HG02759 (cell line): ENCODE measurements around the gene GLG1.

ENCODE experiments used
- ATAC-seq: cut with Tn5 transposase; IDR thresholded peaks from one replicate; pipeline ENCODE4 v1.9.1; 2021; ENCODE audit warnings: mild to moderate bottlenecking, moderate library complexity; ENCODE audit not compliant: unreplicated experiment

Gene GLG1

DNA sequence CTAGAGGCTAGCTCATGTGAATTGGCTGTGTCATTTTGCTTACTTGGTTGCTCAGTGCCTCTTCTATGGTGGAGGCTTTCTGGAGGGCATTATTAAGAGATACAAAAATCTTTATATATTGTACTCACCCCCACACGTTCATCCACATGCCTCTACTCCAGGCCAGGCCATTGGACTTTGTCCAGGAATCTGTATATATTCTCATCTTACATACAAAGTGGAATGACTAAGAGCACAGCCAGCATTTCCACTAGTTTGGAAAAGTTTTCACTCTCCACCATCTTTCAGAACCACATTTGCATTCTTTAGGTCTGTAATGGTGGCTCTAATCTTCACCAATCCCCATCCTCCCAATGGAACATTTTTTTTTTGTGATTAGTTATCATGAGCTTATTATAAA, 4.8 kb upstream of the GLG1 start:
- ATAC-seq: no peak

DNA sequence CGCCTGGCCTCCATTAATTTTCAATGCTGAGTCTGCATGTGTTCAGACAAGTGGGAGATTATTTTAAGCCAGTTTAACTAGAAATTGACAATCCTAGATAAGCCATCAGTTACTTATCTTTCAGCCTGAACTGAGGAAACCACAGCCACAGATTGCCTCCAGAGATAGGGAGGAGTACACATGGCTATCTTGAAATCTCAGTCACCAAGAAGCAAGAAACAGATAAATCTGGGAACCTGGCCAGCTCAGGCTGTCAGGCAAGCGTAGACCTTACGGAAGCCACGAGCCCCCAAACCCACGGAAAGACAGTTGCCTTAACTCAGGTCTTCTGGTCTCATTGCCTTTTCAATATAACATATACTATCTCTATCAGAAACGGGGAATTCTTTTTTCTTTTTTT, 2.0 kb upstream of the GLG1 start:
- ATAC-seq: no peak

DNA sequence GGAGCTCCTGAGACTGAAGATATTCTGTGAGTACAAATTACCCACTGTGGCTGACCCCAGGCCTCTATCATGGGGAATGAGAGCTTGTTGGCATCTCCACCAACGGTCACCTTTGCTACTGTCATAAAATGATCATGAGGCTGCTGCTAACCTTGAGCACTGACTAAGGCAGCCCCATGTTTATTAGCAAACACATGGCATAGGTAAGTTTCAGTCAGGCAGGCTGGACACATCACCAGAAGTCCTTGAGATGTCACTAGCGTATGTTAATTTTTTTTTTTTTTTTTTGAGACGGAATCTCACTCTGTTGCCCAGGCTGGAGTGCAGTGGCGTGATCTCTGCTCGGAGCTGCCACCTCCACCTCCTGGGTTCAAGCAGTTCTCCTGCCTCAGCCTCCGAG, 1.5 kb upstream of the GLG1 start:
- no peak for ATAC-seq

DNA sequence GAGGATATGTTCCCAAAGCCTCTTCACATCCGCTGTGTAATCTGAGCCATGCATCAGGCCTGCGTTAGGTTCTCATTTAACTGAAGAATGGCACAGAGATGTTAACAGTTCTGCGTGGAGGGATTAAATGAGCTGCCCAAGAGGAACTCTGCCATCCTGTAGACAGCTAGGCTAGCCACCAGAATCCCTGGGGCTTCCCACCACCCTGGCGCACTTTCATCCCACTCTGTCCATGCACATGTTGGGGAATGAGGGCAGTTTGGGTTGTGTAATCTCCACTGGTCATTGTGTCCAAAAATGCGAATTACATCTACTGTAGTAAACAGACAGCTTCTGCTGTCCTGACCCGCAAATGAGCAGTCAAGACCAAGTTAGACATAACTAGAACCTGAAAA, 1.0 kb upstream of the GLG1 start:
- ATAC-seq: no peak

DNA sequence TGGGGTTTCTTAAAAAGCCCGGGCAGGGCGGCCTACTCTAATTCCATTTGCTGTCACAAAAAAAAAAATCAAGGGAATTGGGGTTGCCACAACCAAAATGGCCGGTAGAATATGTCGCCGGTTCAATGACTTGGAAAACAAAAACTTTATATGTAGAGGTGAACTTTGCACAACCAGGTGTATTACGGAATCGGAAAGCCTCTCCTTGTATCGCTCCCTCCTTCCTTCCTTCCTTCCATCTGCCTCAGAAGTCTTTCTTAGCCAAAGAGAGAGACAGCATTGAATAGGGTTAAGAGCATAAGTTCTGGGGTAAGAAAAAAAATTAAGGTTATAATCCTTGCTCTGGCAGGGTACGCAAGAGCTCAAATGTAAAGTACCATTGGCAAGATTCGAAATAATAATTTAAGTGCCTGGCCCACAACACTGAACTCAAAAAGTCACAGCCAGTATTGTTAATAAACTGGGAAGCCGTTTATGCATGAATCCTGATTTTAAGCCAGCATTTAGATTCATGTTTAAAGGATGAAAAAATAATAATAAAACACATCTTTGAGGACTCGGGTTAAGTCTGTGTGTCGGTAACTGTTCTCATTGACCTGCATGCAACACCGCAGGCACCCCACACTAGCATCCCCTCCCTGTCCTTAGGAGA, 522 bp upstream of the GLG1 start:
- peak; percentile 28 for ATAC-seq

DNA sequence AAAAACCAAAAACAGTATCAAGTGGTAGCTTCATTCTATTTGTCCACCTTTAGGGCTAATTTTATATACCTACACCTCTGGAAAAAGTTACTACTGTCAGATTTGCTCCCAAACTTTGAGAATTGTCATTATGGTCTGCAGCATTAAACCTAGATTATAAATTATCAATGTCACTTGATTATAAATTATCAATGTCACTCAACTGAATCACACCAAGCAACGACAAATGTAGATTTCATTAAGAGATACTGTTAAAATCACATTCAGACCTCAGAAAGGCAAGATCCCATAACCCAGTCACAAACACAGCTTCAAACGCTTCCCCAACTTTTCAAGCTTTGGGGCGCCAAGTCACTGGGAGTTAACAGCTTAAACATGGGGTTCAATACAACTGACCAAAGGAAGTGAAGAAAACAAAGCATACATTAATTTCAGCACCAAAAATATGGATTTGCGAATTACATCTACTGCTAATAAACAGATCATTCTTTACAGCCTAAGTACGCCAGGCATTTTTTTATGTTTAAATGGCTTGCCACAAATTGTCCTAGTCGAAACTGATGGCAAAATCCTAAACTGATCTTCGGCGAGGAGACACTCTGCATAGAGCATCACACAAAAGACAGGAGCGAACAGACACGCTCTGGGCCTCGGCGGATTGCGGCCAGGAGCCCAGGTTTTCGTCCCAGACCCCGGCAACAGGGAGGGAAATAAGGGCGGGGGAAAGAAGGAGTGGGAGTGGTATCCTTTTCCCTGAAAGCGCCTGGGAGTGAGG, 981 bp downstream of the GLG1 start:
- ATAC-seq: no peak

DNA sequence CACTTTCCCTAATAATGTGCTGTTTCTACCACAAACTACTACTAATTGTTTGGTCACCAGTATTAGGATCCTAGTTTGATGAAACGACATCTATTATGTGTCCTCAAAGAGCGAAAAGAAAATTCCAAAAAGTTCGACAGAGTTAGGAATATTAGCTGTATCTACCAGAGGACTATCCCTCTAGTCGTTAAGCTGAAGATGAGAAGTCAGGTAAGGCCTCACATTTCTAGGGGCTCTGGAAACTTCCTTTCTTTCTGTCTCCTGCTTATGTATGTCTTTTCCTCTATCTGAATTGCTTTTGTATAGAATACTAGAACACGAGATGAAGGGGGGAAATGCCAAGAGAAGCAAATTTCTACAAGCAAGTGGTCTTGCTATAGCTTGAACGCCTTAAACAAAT, 1.6 kb downstream of the GLG1 start:
- ATAC-seq: no peak

DNA sequence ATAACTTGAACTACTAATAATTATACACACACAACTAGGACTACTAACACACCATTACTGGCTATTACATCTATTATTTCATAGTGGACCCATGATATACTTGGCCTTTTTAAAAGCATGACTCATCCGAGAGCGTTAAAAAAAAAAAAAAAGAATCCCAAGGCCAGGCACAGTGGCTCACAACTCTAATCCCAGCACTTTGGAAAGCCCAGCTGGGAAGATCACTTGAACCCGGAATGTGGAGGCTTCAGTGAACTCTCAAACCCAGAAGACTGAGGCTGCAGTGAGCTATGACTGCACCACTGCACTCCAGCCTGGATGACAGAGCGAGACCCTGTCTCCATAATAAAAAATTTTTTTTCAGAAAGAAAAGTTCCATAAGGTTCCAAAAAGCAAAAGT, 3.1 kb downstream of the GLG1 start:
- ATAC-seq: no peak

DNA sequence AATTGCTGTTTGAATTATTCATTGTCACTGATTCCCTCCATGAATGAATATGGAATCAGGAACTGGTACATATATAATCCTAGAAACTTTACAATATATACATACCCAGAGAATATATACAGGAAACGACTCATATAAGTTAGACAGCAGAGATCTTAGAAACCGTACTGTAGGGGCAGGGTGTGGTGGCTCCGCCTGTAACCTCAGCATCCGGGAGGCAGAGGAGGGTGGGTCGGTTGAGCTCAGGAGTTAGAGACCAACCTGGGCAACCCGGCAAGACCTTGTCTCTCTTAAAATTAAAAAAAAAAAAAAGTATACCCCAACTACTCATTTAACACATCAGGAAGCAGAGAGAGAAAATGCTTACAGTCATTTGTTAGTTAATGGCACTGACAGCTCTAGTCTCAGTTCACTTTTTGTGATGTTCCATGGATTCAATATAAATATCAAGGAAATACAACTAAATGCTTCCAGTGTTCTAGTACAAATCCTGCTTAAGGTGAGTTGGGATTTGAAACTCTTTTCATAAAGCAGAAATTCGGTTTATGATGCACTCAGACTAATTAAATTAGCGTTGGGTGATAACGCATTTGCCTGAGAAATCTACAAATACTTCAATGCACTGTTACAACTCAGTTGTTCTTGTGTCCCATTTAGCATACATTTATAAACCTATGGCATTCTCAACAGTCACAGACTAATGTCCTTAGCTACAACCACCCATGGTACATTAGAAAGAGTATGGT, 5.6 kb downstream of the GLG1 start:
- ATAC-seq: no peak

DNA sequence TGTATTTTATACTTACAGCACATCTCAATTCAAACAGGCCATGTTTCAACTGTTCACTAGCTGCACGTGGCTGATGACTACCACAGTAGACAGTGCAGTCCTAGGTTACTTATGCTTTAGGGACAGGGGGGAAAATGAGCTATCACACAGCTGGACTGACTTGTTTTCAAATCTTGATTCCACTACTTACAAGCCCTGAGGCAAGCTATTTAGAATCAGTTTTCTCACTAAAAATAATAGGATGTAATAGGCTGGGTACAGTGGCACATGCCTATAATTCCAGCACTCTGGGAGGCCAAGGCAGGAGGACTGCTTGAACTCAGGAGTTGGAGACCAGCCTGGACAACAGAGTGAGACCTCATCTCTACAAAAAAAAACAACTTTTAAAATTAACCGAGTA, 10.3 kb downstream of the GLG1 start:
- ATAC-seq: no peak

DNA sequence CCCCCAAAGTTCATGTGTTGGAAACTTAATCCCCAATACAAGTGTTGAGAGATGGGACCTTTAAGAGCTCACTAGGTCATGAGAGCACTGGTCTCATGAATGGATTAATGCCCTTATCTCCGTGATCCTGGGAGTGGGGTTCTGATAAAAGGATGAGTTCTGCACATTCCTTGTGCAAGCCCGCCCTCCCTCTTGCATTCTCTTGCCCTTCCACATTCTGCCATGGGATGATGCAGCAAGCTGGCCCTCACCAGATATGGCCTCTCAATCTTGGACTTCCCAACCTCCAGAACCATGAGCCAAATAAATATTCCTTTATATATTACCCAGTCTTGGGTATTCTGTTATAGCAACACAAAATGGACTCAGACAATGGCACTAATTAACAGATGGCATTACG, 14.1 kb downstream of the GLG1 start:
- no peak for ATAC-seq

DNA sequence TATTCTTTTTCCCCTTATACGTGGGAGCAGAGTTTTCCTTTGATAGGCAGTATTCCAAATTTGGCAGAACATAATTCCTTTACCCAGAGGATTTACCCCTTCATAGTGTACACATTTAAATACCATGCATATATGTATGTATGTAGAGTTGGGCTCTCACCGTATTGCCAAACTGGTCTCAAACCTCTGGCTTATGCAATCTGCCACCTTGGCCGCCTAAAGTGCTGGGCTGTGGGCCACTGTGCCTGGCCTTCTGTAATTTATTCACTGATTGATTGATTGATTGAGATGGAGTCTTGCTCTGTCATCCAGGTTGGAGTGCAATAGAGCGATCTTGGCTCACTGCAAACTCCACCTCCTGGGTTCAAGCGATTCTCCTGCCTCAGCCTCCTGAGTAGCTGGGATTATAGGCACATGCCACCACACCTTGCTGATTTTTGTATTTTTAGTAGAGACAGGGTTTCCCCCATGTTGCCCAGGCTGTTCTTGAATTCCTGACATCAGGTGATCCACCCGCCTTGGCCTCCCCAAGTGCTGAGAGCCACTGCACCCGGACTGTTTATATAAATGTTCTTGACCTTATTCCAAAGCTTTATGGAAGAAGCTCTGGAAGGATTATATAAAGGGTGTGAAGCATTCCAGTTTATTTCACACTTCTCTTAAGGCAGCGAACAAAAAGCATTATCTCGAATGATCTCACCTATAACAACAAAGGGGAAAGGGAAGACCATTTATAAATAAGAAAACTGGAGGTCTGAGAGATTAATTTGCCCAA, 14.9 kb downstream of the GLG1 start:
- no peak for ATAC-seq

DNA sequence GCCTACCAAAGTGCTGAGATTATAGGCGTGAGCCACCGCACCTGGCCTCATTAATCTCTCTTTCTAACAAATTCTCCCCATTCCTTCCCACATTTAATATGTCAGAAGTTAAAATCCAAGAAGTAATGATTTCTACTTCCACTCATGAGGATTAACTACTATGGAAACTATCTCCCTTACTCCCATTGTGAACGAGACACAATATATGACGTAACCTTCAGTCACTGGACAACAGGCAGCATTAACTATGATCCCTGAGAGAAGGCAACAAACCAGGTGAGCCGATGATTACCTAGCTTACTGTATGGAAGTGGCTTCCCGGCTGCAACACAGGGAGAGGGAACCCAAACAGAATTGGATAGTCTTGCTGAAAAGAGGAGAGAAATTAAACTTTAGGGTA, 20.0 kb downstream of the GLG1 start:
- ATAC-seq: no peak

DNA sequence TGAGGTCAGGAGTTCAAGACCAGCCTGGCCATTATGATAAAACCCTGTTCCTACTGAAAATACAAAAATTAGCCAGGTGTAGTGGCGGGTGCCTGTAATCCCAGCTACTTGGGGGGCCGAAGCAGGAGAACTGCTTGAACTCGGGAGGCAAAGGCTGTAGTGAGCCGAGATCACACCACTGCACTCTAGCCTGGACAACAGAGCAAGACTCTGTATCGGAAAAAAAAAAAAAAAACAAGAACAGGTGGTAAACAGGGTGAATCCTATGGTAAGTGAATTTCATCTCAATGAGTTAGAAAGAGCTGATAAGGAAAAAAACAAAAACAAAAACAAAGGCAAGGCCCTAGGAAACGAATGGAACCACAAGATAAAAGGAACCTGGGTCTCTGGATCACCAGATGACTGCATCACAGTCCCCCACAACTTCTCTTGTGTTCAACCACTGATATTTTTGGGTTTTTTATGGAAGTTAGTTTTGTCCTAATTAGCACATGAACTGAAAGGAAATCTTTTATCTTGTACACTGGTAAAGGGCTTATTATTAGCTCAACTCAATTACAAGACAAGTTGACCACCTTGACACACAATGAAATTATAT, 21.0 kb downstream of the GLG1 start:
- no peak for ATAC-seq

DNA sequence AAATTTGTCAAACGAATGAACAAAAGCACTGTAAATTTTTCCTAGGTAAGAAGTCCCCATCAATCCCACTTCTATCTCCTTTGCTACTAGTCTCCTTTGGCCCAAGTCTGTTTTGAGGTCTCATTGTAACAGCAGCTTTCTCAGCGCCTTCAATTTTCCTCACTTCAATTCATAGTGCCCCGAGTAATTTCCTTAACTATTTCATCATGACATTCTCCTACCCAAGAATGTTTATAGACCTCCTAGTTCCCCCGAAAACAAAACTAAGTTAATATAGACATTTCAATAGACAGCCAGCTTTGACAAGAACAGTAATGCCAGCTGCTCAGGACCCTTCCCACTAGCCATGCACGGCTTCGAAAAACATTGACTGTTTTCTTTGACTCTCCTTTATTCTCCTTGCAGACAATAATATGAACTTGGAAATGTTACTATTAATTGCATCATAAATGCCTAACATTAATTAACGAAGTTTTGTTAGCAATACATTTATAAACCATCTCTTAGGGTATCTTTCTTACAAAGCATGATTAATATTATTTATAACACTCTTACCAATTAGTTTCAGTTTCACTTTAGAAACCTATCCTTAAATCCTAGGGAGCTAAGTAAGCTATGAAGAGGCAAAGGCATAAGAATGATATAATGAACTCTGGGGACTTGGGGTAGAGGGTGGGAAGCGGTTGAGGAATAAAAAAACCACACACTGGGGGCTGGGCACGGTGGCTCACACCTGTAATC, 22.8 kb downstream of the GLG1 start:
- no peak for ATAC-seq

DNA sequence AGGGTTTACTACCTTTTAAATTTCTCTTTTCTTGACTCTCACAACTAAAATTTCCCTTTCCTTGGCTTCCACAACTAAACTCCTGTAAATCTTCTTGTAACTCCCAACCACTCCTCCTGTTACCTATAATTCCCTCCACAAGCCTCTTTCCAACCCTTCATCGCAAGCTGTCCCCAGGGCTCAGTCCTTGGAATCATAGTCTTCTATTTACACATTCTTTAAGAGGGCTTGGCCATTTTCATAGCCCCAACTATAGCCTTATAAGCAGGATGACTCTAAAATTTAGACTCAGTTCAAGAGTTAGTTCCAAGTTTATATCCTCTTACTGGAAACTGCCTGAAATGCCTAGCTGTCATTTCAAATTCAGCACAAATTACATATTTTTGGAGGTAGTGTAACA, 23.9 kb downstream of the GLG1 start:
- no peak for ATAC-seq

DNA sequence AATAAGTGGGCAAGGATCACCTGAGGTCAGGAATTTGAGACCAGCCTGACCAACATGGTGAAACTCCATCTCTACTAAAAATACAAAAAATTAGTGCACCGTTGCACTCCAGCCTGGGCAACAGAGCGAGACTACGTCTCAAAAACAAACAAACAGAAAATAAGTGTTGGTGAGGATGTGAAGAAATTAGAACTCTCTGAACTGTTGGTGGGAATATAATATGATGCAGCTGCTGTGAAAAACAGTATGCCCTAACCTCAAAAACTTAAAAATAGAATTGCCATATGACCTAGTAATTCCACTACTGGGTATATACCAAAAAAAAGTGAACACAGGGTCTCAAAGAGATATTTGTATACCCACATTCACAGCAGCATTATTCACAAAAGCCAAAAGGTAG, 26.1 kb downstream of the GLG1 start:
- peak; percentile 61 for ATAC-seq

DNA sequence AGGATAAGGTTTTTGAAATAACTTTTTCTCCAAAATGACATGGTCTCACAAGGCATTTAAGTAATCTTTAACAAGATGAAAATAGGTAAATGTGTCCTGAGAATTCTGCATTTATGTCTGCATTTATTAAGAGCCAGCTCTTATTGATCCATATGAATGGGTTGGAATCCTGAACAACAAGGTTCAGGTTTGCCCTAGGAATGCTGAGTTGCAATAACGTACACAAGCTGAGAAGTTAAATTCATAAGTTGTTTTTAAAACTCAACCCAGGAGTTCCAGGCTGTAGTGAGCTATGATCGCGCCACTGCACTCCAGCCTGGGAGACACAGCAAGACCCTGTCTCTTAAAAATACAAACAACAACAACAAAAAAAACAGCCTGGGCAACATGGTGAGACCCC, 28.1 kb downstream of the GLG1 start:
- ATAC-seq: no peak

DNA sequence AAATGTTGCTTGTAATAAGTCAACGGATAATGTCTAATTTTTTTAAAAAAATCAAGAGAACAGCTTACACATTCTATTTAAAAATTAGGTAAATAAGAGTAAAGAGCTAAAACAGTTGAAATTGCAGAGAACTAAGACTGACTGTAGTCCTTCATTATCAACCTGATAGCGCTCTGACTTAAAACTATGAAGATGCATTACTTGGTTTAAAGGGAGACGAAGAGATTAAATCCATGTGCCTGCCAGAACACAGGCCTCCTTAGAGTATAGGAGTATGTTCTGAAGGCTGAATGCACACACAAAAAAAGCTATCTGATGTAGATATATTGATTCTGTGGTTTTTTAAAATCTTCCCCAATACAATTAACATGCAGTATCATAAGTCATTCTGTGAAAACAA, 28.5 kb downstream of the GLG1 start:
- no peak for ATAC-seq

DNA sequence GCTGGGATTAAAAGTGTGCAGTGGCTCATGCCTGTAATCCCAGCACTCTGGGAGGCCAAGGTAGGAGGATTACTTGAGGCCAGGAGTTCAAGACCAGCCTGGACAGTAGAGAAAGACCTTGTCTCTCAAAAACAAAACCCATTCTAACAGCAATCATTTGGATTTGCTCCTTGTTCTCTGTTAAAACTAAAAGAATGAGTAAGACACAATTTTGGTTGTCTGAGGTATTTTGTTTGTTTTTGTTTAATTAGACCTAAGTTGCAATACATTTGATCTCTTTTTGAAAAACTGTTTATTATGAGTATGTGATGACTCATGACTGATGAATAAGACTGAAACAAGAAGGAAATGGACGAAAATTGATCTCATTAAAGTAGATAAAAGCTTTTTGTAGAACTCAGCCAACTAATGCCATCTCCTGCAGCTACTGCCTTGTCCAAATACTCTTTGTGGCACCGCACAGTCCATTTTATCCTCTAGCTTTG, 29.0 kb downstream of the GLG1 start:
- no peak for ATAC-seq
